H1 (cell line): ENCODE measurements around the gene DDHD1. TPM values are rescaled to one million over a fixed set of nuclear protein-coding genes. Genes with fewer than 3 reads are reported as not detected.

ENCODE experiments used
- CTCF ChIA-PET: fragments of 300-600 bp; sonication (Branson Sonifier 250); formaldehyde crosslinking; loops from one replicate; lab custom pipeline; 2021; ENCODE audit not compliant: partially characterized antibody; lab: Charles Lee
- POLR2A ChIA-PET: fragments of 300-600 bp; sonication (Branson Sonifier 250); formaldehyde crosslinking; loops from one replicate; lab custom pipeline; 2021; ENCODE audit warnings: inconsistent platforms; ENCODE audit not compliant: partially characterized antibody; lab: Charles Lee
- DNase-seq, 2 experiments: peaks; one replicate each; pipeline versions ENCODE4 v3.0.0 to v3.0.0-alpha.2; 2010 to 2022; ENCODE audit warnings: low spot score in 2 of 2, low read depth in 1 of 2, mixed read lengths in 1 of 2
- FAIRE-seq: peaks from 2 replicates; lab custom pipeline; 2011; peaks lifted over from hg19 to GRCh38; lab: Jason Lieb, UNC
- H2AFZ ChIP-seq: 2 replicates; pipeline ENCODE4 v1.8.1; 2012; ENCODE audit warnings: low read length, inconsistent platforms
- H2AK5ac ChIP-seq: 2 replicates; pipeline ENCODE4 v1.6.1; 2013; ENCODE audit warnings: low read depth, low read length
- H2BK120ac ChIP-seq: replicated peaks from 2 replicates; pipeline ENCODE3; 2013; ENCODE audit warnings: low read depth, low read length, inconsistent platforms
- H2BK12ac ChIP-seq: 2 replicates; pipeline ENCODE4 v1.6.1; 2013; ENCODE audit warnings: low read depth, low read length
- H2BK15ac ChIP-seq: 2 replicates; pipeline ENCODE4 v1.6.1; 2013; ENCODE audit warnings: low read length
- H2BK20ac ChIP-seq: 2 replicates; pipeline ENCODE4 v1.6.1; 2013; ENCODE audit warnings: low read length
- H2BK5ac ChIP-seq: 2 replicates; pipeline ENCODE4 v1.6.1; 2013; ENCODE audit warnings: low read depth, low read length
- H3K14ac ChIP-seq: 2 replicates; pipeline ENCODE4 v1.6.1; 2013; ENCODE audit warnings: inconsistent platforms; ENCODE audit not compliant: insufficient read length
- H3K18ac ChIP-seq: 2 replicates; pipeline ENCODE4 v1.6.1; 2013; ENCODE audit warnings: low read length; ENCODE audit errors: extremely low read depth
- H3K23ac ChIP-seq: 2 replicates; pipeline ENCODE4 v1.6.1; 2013; ENCODE audit warnings: inconsistent platforms; ENCODE audit not compliant: insufficient read length
- H3K23me2 ChIP-seq: 2 replicates; pipeline ENCODE4 v1.6.1; 2013; ENCODE audit warnings: low read depth, low read length
- H3K27ac ChIP-seq: 2 replicates; pipeline ENCODE4 v1.6.1; 2011; ENCODE audit warnings: low read depth, low read length, inconsistent platforms
- H3K27me3 ChIP-seq, 4 experiments: replicated peaks in 1 of 4; 1 replicate in 1 of 4; 2 replicates in 3 of 4; pipeline versions ENCODE4 v1.6.1 to v1.8.1; 2011 to 2013; ENCODE audit warnings: low read length in 3 of 4, mild to moderate bottlenecking in 3 of 4, inconsistent platforms in 2 of 4, mixed read lengths in 2 of 4, moderate library complexity in 1 of 4; ENCODE audit not compliant: control insufficient read depth in 3 of 4, insufficient read depth in 3 of 4; ENCODE audit errors: extremely low read depth in 1 of 4
- H3K36me3 ChIP-seq, 4 experiments: 2 replicates each; pipeline versions ENCODE4 v1.6.1 to v1.8.1; 2011 to 2013; ENCODE audit warnings: mild to moderate bottlenecking in 4 of 4, low read length in 3 of 4, moderate library complexity in 2 of 4, control low read depth in 1 of 4, inconsistent platforms in 1 of 4; ENCODE audit not compliant: insufficient read depth in 4 of 4, control insufficient read depth in 2 of 4
- H3K4ac ChIP-seq: replicated peaks from 2 replicates; pipeline ENCODE3; 2013; ENCODE audit warnings: low read length, low read depth, mixed read lengths, inconsistent platforms; ENCODE audit not compliant: insufficient read length
- H3K4me1 ChIP-seq, 4 experiments: replicated peaks in 1 of 4; 1 replicate in 1 of 4; 2 replicates in 3 of 4; pipeline versions ENCODE4 v1.6.1 to v1.8.1; 2011 to 2013; ENCODE audit warnings: low read length in 3 of 4, inconsistent platforms in 2 of 4, mixed read lengths in 1 of 4; ENCODE audit not compliant: insufficient read depth in 4 of 4, control insufficient read depth in 3 of 4
- H3K4me2 ChIP-seq, 2 experiments: 2 replicates each; pipeline versions ENCODE4 v1.6.1 to v1.8.1; 2011 to 2013; ENCODE audit warnings: low read depth in 2 of 2, low read length in 2 of 2, control low read depth in 1 of 2, inconsistent platforms in 1 of 2, mild to moderate bottlenecking in 1 of 2; ENCODE audit not compliant: insufficient read depth in 1 of 2
- H3K4me3 ChIP-seq, 4 experiments: fragments of 200-600, 300-600 bp in 1 of 4; sonication (generic), shearing (Covaris generic), sonication (Bioruptor Twin) in 1 of 4; 2 replicates each; pipeline versions ENCODE4 v1.5.1 to v1.8.1; 2011 to 2016; ENCODE audit warnings: low read length in 4 of 4, low read depth in 3 of 4, control low read depth in 2 of 4, inconsistent platforms in 2 of 4, mild to moderate bottlenecking in 2 of 4, mixed read lengths in 1 of 4, moderate library complexity in 1 of 4; ENCODE audit not compliant: insufficient read depth in 2 of 4; ENCODE audit errors: extremely low read depth in 1 of 4
- H3K56ac ChIP-seq: replicated peaks from 2 replicates; pipeline ENCODE3; 2013; ENCODE audit warnings: low read depth, mild to moderate bottlenecking, mixed read lengths, low read length, inconsistent platforms; ENCODE audit not compliant: insufficient read length
- H3K79me1 ChIP-seq: 2 replicates; pipeline ENCODE4 v1.6.1; 2013; ENCODE audit warnings: low read depth, low read length, control low read depth
- H3K79me2 ChIP-seq, 2 experiments: 2 replicates each; pipeline versions ENCODE4 v1.6.1 to v1.8.1; 2012 to 2013; ENCODE audit warnings: low read length in 2 of 2, mild to moderate bottlenecking in 2 of 2, inconsistent platforms in 1 of 2; ENCODE audit not compliant: insufficient read depth in 2 of 2, control insufficient read depth in 1 of 2
- H3K9ac ChIP-seq, 4 experiments: replicated peaks in 1 of 4; 1 replicate in 1 of 4; 2 replicates in 3 of 4; pipeline versions ENCODE4 v1.6.1 to v1.8.1; 2011 to 2013; ENCODE audit warnings: low read depth in 3 of 4, low read length in 3 of 4, control low read depth in 2 of 4, mild to moderate bottlenecking in 2 of 4, moderate library complexity in 2 of 4, inconsistent platforms in 1 of 4; ENCODE audit errors: extremely low read depth in 1 of 4
- H3K9me3 ChIP-seq, 2 experiments: 2 replicates each; pipeline versions ENCODE4 v1.6.1 to v1.8.1; 2012 to 2013; ENCODE audit warnings: mild to moderate bottlenecking in 2 of 2, moderate library complexity in 2 of 2, control low read depth in 1 of 2, inconsistent platforms in 1 of 2, low read depth in 1 of 2, low read length in 1 of 2, mixed read lengths in 1 of 2; ENCODE audit not compliant: insufficient read depth in 2 of 2
- H4K20me1 ChIP-seq, 2 experiments: replicated peaks in 1 of 2; 2 replicates each; pipeline versions ENCODE3 to v1.8.1; 2011 to 2013; ENCODE audit warnings: inconsistent platforms in 2 of 2, low read length in 2 of 2, mild to moderate bottlenecking in 1 of 2; ENCODE audit not compliant: insufficient read depth in 2 of 2, control insufficient read depth in 1 of 2
- H4K5ac ChIP-seq: 2 replicates; pipeline ENCODE4 v1.6.1; 2013; ENCODE audit warnings: low read length, low read depth, mixed read lengths, inconsistent platforms; ENCODE audit not compliant: insufficient read length
- H4K8ac ChIP-seq: 2 replicates; pipeline ENCODE4 v1.8.0; 2013; ENCODE audit warnings: mild to moderate bottlenecking, moderate library complexity, low read length, inconsistent platforms; ENCODE audit not compliant: insufficient read depth; ENCODE audit errors: extremely low read depth
- H4K91ac ChIP-seq: replicated peaks from 2 replicates; pipeline ENCODE3; 2013; ENCODE audit warnings: low read length, mixed read lengths, inconsistent platforms; ENCODE audit not compliant: insufficient read length
- KDM1A ChIP-seq: fragments of 200-600, 300-600 bp; sonication (generic); IDR thresholded peaks from 2 replicates; pipeline ENCODE4 v1.7.1; 2016; ENCODE audit warnings: mild to moderate bottlenecking, low read length, borderline replicate concordance
- POLR2AphosphoS5 ChIP-seq: IDR thresholded peaks from 2 replicates; pipeline ENCODE4 v1.6.1; 2011; ENCODE audit warnings: low read depth, low read length
- POU5F1 ChIP-seq: IDR thresholded peaks from 2 replicates; pipeline ENCODE4 v1.6.1; 2011; ENCODE audit warnings: low read depth, mild to moderate bottlenecking, low read length, moderate library complexity
- RAD21 ChIP-seq, 2 experiments: IDR thresholded peaks in 1 of 2; conservative IDR thresholded peaks in 1 of 2; 2 replicates each; pipeline ENCODE4 v1.6.1; 2011; ENCODE audit warnings: low read depth in 2 of 2, low read length in 2 of 2, improper control_type of control experiment in 1 of 2, inconsistent platforms in 1 of 2, mild to moderate bottlenecking in 1 of 2, moderate library complexity in 1 of 2
- RBBP5 ChIP-seq: IDR thresholded peaks from 2 replicates; pipeline ENCODE4 v1.7.1; 2012; ENCODE audit warnings: low read depth, mild to moderate bottlenecking, inconsistent platforms, low read length, moderate library complexity, borderline replicate concordance
- TBP ChIP-seq: IDR thresholded peaks from 2 replicates; pipeline ENCODE4 v1.6.1; 2011; ENCODE audit warnings: low read depth, low read length, improper control_type of control experiment
- WGBS, 2 experiments: shearing (Covaris generic) in 1 of 2; methylation state at CpG; one replicate each; pipeline versions ENCODE4 v1.1.6 to v1.1.7; 2013 to 2015; ENCODE audit warnings: low lambda C conversion rate in 2 of 2, mixed read lengths in 2 of 2, inconsistent platforms in 1 of 2, low coverage in 1 of 2, missing lambda C conversion rate in 1 of 2; ENCODE audit not compliant: insufficient replicate concordance in 2 of 2, insufficient coverage in 1 of 2, insufficient read length in 1 of 2; ENCODE audit errors: extremely low coverage in 1 of 2, missing lambda C conversion rate in 1 of 2; 5-methylcytosine and 5-hydroxymethylcytosine counted together
- polyA plus RNA-seq, 7 experiments: library from polyadenylated mRNA; depleted of rRNA in 3 of 7; stranded (reverse) in 5 of 7; unstranded in 2 of 7; fragments of >200 nt in 5 of 7; fragments of 200-250 nt in 2 of 7; gene quantifications; 1 replicate in 5 of 7; 2 replicates in 1 of 7; 4 replicates in 1 of 7; pipeline versions ENCODE4 v1.2.1 to v1.2.3, GENCODE V29; 2011 to 2013; ENCODE audit warnings: missing spikeins in 2 of 7, mixed read lengths in 2 of 7
- total RNA-seq: library from RNA; stranded (reverse); fragmentation: NEBNext Ultra II Directional; extraction: Animal tissue kit (Norgen Biotek cat#: 25700); gene quantifications from 2 replicates; pipeline ENCODE4 v1.2.1, GENCODE V29; 2021
- TF ChIP-seq, protein P1 (sequence below), 3 experiments: IDR thresholded peaks; 1 replicate in 2 of 3; 2 replicates in 1 of 3; pipeline versions ENCODE4 v1.5.1 to v1.6.1; 2011; ENCODE audit warnings: low read length in 3 of 3, mild to moderate bottlenecking in 3 of 3, inconsistent platforms in 2 of 3, low read depth in 1 of 3, moderate library complexity in 1 of 3; ENCODE audit not compliant: insufficient read depth in 1 of 3; ENCODE audit errors: control extremely low read depth in 1 of 3

The DDHD1 gene
- total and polyA plus RNA-seq, 2 of the 8 experiments (the other 6 are each of a cell fraction or from before 2014, with no cell fraction given): 3.6 to 16.0 TPM

GRCh38 chr14:53151523-53152183 is 1.5 kb downstream of the DDHD1 start:
- Histone ChIP-seq H4K91ac (no peak overlapping the region), H2BK20ac (no peak overlapping the region), H3K36me3 (no peaks in the 10 kb centered on the region; a peak in 1 of 8 replicates), H4K20me1 (peaks cover 5 to 13% of the 10 kb centered on the region in 2 experiments), H3K27me3 (no peaks in the 10 kb centered on the region; a peak in 1 of 7 replicates), H3K4ac (peak overlapping the region; percentile 79), H2AFZ (no peak overlapping the region), H3K18ac (peak overlapping the region; percentile 15; the same call in 1 of the 2 replicates), H3K79me1 (peaks cover 3% of the 10 kb centered on the region; the same call in 1 of the 2 replicates), H3K23ac (no peak overlapping the region), H2BK15ac (peak overlapping the region; percentile 65; the same call in 1 of the 2 replicates), H3K4me3 (peak overlapping the region; percentile 72 to 86 (median 78)), H3K79me2 (peaks cover 0 to 47% of the 10 kb centered on the region in 2 experiments; a peak in 2 of 4 replicates), H3K4me1 (peaks cover 0 to 3% (median 2%) of the 10 kb centered on the region in 4 experiments; a peak in 4 of 7 replicates), H3K23me2 (peaks cover 14% of the 10 kb centered on the region; the same call in 1 of the 2 replicates), H2BK120ac (no peak overlapping the region), H3K56ac (peak overlapping the region; percentile 19), H3K14ac (peak overlapping the region; percentile 58), H2AK5ac (no peak overlapping the region), H3K4me2 (peak overlapping the region; percentile 86 to 94), H4K5ac (peak overlapping the region; percentile 41), H3K9ac (peak overlapping the region; percentile 60 to 74 (median 64)), H2BK5ac (0 out of 2 replicates have a peak overlapping the region, but pooled peaks have one; percentile 49), H3K27ac (no peak overlapping the region), H4K8ac (peak overlapping the region; percentile 60; the same call in 1 of the 2 replicates), H3K9me3 (no peaks in the 10 kb centered on the region), H2BK12ac (no peak overlapping the region)
- no peak for TF ChIP-seq POLR2AphosphoS5
- peak; percentile 34; the same call in 1 of the 2 replicates for TF ChIP-seq TBP
- no peak for TF ChIP-seq KDM1A
- TF ChIP-seq, protein P1, sequence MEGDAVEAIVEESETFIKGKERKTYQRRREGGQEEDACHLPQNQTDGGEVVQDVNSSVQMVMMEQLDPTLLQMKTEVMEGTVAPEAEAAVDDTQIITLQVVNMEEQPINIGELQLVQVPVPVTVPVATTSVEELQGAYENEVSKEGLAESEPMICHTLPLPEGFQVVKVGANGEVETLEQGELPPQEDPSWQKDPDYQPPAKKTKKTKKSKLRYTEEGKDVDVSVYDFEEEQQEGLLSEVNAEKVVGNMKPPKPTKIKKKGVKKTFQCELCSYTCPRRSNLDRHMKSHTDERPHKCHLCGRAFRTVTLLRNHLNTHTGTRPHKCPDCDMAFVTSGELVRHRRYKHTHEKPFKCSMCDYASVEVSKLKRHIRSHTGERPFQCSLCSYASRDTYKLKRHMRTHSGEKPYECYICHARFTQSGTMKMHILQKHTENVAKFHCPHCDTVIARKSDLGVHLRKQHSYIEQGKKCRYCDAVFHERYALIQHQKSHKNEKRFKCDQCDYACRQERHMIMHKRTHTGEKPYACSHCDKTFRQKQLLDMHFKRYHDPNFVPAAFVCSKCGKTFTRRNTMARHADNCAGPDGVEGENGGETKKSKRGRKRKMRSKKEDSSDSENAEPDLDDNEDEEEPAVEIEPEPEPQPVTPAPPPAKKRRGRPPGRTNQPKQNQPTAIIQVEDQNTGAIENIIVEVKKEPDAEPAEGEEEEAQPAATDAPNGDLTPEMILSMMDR (IDR thresholded peaks at IDR 0.05; ENCODE audit: control extremely low read depth in 1 of 3, insufficient read depth in 1 of 3, low read depth in 1 of 3, low read length in 3 of 3): peak in 1 of 3 experiments; percentile 14; a peak in 1 of 4 replicates
- peak; percentile 23 to 32; a peak in 2 of 4 replicates for TF ChIP-seq RAD21 (IDR thresholded peaks at IDR 0.05 in 1 of 2, conservative IDR thresholded peaks at IDR 0.05 in 1 of 2; ENCODE audit: low read depth in 2 of 2, low read length in 2 of 2)
- TF ChIP-seq RBBP5: no peak
- TF ChIP-seq POU5F1: no peak
- FAIRE-seq (no peak), DNase-seq (peak in 1 of 2 experiments; percentile 62)
- CTCF ChIA-PET: interaction anchor here (0.5 to 2.5 kb wide), 14 partner anchors 9 to 372 kb away, joined by 3 to 9 read pairs (median 4); no protein-coding TSS in a partner anchor
- 5% methylated on average over 25 of the region's 25 CpGs; no CpG with 5 or more reads in 1 of the 2 experiments for WGBS, 2 experiments
- POLR2A ChIA-PET: interaction anchor here (2.0 to 3.5 kb wide), 3 partner anchors 11 to 200 kb away, joined by 7 to 22 read pairs (median 10); partner anchors contain the start of gene FERMT2
